Activated gamma-delta T cell treated with Interleukin-2 at 50 U/mL for 16 hours (primary cell): Measurements from ENCODE around the gene FAM20A.

ENCODE experiments used
- DNase-seq: peaks from one replicate; pipeline ENCODE4 v3.0.0-alpha.2; 2020

Gene FAM20A

DNA sequence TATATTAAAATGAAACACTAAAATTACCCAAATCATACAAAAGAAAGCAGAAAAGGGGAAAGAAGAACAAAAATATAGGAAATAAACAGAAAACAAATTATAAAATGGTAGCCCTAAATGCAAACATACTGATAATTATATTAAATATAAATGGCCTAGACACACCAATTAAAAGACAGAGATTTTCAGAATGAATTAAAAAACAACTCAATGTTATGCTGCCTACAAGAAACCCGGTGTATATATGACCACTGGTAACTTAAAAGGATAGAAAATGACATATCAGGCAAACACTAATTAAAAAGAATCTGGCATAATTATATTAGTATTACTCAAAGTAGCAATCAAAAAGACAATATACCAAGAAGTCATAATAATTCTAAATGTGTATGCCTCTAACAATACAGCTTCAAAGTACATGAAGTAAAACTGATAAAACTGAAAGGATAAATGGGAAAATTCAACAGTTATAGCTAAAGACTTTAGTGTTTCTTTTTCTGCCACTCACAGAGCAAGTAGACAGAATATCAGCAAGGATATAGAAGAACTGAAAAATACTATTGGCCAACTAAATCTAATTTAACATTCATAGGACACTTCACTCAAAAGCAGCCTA is 7.5 kb upstream of the FAM20A start:
- no peak for DNase-seq

DNA sequence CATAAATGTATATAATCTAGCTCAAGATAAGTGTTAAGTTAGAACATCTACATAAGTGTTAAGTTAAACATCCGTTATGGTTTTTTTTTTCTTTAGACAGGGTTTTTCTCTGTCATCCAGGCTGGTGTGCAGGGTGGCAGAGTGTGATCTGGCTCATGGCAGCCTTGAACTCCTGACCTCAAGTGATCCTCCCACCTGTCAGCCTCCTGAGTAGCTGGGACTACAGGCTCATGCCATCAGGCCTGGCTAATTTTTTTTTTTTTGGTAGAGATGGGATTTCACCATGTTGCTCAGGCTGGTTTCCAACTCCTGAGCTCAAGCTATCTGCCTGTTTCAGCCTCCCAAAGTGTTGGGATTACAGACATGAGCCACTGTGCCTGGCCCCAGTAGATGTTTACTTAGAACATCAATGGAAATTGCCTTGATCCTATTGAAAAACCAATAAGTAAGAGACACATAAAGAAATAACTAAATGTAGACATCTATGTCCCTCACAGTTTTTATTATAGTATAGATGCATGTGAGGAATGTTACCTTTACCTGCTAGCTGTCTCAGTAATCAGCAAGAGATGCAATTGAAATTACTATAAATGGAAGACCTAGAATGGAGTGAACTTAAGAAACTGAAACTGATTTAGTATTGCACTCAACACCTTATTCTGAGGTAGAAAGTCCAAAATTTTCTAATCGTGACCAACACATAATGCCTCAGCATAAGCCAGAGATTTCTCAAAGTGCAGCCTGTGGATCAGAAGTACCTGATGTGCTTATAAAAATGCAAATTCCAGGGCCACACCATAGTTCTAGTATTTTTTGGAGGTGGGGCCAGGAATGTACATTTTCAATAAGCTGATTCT is 5.5 kb upstream of the FAM20A start:
- DNase-seq = no peak

DNA sequence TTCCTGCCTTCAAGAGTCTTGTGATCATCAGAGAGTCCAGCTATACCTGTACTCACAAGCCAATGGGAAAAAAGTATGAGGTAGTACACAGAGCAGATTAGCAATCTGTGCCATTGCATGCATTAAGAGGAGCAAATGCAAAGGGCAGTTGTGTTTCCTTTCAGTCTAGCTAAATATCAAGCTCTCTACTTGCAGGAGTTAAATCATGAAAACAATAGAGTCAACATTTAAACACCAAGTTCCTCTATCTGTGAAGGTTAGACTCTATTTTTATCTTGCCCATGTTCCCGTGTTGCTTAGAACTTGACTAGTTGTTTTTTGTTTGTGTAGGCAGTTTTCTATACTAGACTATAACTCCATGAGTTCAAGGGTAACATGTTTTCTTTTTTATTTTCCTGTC is 4.7 kb upstream of the FAM20A start:
- DNase-seq = no peak

DNA sequence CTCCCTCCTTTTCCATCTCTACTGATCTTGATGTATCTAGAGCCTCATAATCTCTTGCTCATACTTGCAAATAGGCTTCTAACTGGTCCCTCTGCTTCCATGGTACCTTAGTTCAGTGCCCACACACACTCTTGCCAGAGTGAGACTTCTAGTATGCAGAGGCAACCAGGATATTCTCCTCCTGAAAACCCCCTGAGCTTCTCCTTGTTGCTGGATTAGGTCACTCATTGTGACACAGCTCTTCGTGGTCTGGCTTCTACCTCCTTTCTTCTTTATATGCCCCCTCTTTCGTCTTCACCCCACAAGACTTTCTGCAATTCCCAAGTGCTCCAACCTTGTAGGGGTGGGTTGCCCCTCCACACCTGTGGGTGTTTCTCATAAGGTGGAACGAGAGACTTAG is 2.5 kb upstream of the FAM20A start:
- no peak for DNase-seq

DNA sequence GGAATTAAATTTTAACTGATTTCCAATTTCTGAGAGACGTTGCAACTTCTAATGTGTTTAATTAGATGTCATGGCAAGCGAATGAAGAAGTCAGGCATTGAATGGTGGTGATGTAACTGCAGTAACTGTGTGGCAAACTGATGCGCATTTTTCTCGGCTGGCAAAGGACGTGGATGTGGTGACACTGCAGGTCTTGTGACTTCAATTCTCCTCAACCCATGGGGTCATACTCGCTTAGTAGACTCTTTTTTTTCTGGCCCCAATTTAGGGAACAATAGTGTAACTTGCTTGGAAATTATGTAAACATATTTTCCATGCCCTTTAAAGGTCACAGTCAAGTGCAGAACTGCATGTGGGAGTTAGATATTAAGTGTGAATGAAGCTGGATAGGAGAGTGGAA is 1.9 kb upstream of the FAM20A start:
- DNase-seq = no peak

DNA sequence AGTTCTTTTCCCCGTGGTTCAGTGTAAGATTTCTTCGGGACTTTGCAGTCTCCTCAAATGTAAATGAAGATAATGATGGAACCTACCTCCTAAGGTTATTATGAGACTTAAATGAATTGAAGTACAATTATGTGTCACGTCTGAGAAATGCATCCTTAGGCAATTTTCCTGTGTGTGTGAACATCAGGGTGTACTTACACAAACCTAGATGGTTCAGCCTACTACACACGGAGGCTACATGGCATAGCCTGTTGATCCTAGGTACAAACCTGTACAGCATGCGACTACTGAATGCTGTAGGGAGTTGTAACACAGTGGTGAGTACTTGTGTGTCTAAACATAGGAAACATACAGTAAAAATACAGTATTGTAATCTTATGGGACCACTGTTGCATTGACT is 1.1 kb upstream of the FAM20A start:
- no peak for DNase-seq

DNA sequence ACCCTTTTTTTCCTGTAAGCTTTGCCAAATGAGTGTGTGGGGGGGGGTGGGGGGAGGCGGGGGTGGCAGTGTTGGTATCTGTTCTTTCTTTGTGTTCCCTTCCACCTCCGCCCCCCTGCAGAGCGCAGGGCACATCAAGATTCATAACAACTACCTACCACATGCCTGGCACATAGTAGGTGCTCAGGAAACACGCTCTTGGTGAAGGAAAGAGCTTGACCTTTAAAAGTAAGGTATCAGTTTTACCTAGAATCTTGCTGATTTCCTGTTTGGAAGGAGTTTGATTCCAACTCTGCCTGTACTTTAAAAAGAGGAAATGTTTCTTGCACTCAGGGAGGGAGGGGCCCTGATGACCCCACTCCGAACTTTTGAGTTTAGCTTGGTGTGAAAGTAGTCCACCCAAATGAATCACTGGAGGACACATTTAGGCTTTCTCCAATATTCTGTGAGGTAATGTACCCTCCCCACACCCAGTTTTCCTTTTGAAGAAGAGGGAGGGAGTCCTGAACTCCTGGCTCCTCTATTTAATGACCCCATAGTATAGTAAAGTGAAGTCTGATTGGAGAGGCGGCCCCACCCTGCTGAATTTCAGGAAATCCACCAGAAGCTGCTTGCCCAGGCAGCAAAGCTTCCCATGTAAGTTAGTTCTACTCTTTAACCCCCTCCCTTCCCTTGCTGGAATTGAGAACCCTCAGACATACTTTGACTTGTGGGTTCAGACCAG is 560 bp upstream of the FAM20A start:
- DNase-seq = no peak

DNA sequence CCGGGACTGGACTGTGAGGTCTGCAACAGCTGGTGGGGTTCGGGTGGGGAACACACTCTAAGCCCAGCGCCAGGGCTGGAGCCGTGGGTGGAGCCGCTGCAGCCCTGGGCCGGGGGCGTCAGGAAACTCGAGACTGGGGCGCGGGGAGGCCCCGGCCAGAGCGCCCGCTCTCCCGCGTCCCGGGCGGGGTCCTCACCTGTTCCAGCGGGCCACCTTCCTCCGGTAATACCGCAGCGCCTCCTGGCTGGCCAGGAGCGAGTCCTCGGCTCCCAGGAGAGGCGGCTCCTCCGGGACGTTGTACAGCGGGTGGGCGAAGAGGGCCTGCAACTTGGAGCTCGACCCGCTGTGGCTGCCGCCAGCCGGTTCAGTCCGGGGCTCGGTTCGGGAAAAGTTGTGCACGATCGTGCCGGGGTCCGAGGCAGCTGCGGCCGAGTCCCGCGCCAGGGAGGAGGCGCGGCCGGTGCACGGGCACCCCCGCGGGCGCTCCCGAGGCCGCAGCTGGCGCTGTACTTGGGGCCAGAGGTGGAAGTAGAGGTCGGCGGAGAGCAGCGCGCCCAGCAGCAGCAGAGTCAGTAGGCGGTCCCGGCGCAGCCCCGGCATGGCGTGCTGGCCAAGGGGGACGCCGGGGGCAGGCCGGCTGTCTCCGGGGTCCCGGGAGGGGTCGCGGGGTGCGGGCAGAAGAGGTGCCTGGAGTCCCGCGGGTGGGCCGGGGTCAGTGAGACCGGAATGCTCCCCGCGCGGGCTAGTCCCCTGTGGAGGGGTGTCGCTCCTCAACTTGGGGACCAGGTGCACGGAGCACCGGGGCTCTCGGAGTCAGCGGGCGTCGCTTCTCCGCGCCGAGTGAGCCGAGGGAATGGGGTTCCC is 868 bp downstream of the FAM20A start:
- DNase-seq = no peak

DNA sequence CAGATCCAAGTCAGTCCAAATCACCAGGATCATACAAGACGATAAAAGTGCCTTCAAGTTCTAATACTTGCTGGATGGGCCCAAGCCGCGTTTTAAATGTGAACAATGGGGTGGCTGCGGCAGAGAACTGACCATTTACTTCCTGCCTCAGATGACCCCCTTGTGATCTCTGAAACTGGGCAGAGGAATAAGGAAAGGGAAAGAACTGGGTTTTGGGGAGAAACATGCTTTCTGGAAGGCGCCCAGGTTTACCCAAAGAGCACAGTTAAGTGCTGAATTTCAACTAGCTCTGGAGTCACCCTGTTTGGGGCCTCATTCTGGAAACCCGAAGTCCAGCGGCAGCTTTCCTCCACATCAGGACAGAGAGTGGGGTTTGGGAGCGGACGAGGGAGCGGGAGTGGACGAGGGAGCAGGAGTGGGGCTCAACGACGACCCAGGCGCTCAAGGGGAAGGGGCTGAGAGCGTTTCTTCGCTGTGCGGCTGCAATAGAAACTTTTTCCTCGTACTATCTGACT is 1.6 kb downstream of the FAM20A start:
- DNase-seq = no peak

DNA sequence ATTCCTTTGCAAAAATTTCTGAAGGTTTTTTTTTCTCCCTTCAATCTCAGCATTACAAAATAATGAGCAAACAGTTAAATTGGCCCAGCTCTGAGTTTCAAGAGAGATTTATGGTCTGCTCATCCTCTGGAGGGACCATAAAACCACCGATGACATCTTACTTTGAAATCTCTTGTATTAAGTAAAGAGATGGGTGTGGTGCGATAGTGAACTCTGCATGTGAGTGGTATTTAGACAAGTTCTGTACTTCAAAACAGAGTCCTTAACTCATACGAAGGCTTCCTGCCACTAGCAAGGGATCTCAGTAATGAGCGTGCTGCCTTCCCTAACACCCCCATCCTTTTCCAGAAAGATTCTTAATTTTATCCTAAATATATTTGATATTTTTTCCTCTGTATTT is 2.1 kb downstream of the FAM20A start:
- DNase-seq = no peak

DNA sequence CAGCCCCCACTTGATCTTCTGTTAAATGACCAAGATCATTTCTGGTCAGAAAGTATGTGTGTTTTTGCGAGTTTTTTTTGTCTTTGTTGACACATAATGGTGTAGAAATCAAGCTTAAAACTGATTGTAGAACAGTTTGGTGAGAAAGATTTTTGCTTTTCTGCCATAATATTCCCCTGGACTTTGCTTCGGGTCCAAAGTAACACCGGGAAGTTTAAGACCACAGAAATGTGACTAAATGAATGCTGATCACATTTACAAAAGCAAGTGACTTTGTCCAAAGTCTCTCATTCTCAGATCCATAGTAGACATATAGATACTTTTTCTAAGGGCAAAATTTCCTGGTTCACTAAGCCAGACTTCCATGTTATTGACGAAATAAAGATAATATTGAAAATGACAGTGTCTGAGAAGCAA is 2.6 kb downstream of the FAM20A start:
- DNase-seq = no peak

DNA sequence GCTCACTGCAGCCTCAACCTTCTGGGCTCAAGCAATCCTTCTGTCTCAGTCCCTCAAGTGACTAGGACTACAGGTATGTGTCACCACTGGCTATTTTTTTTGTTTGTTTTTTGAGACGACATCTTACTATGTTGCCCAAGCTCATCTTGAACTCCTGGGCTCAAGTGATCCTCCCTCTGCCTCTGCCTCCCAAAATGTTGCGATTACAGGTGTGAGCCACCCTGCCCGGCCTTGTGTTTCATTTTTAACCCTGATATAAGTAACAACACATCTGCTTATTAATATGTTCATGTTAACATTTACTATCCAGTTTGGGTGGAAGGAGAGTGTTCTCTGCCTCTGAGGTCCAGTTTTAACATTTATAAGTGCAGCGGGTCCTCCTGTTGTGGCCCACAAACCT is 3.1 kb downstream of the FAM20A start:
- no peak for DNase-seq

DNA sequence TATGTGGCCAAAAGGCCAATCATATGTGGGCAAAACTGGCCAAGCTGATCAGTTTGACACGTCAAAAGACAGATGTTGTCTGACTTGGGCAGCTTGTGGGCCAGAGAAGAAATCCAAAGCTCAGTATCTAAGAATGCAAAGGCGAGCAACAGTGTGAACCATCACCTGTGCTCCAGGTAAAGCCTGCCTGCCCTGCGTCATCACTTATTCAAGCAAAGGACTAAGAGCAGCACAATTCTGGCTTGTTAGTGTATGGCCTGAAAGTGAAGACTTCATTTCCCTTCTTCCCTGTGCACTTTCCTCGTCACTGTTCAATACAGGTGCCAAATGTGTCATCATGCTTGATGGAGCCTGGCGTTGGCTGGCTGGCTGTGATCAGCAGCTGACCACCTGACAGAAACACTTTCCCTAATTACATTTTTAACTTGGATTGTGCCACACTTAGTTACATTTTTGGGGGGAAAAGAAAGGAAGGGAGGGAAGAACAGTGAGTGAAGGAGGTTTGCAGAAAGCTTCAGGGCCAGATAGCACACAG is 4.7 kb downstream of the FAM20A start:
- no peak for DNase-seq

DNA sequence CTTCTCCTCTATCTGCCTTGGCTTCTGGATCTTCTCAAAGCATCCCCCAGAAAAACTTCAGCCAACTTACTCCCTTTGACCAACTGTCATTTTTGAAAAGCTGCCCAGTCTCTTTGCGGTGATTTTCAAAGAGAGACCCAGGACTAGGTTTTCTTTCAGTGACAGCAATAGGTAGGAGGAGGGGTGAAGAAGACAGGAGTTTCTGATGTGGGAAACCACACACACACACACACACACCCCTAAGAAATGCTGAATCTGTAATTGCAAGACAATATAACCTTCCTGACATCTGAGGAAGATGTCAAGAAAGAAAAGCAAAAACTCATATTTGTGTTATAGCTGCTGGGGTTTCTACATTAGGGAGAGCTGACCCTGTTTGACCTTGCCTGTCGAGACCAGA is 5.2 kb downstream of the FAM20A start:
- no peak for DNase-seq

DNA sequence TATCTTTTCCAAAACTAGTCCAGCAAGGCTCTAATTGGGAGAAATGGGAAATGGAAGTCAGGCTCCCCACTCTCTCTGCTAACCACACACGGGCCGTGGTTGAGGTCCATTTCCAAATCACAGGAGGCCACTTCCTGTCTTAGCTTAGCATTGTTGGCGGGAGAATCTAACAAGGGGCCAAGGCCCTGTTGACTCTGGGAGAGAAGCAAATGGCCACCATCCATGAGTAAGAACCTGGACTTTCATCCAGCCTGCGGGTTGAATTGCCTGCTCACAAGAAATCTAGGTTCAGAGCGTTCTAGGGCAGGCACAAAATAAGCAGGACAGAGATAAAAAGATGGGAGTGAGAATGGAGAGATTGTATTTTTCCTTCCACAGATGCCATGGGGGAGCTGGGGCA is 5.7 kb downstream of the FAM20A start:
- DNase-seq = no peak

DNA sequence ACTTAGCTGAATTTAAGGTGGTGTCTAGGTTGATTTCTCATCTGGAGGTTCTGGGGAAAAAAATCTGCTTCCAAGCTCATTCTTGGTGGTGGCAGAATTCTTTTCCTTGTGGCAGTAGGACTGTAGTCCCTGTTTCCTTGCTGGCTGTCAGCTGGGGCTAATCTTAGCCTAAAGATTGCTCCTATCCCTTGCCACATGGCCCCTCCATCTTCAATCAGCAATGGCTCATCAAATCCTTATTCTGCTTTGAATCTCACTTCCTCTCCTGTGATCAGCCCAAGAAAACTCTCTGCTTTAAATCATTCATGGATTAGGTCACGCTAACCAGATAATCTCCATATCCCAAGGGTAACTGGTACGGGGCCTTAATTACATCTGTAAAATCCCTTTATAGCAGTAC is 6.6 kb downstream of the FAM20A start:
- DNase-seq = no peak

DNA sequence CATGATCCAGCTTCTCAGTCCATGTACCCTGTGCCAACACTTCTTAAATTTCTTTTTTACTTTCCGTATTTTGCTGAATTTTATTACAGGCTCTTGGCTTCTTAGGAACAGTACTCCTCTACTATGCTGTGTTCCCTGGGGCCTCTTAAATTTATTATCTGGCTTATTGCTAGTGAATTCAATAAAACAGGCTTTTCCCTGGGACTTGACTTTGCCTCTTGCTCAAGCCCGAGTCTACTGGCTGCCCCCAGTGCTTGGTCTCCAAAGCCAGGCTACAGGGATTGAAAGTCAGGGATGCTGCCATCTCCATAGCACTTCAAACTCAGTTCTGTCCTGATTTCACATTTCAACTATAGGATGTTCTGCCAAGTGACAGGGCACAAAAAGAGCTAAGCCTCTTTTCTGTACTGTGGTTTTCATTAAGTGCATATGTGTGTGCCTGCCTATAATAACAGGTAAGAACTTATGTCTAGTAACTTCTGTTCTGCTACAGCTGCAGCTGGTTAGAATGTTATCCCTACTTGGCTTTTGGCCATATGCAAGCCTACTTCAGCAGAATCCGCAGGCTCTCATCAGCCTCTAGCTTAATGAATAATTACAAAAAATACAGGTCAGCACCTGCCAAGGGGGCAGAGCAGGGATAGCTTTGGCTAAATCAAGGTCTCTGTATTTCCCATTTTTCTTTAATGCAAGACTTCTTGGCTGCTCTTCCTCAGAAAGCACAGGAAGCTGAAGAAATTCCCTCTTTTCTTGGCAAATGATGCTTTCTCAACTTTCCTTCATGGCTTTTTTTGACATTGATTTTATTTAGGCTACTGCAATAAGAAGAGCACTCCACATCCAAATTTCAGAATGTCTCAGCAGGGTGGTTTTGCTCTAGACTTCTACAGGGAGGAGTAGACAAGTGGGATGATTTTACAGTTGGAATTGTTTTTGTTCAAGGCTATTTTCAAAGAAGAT is 8.2 kb downstream of the FAM20A start:
- no peak for DNase-seq

DNA sequence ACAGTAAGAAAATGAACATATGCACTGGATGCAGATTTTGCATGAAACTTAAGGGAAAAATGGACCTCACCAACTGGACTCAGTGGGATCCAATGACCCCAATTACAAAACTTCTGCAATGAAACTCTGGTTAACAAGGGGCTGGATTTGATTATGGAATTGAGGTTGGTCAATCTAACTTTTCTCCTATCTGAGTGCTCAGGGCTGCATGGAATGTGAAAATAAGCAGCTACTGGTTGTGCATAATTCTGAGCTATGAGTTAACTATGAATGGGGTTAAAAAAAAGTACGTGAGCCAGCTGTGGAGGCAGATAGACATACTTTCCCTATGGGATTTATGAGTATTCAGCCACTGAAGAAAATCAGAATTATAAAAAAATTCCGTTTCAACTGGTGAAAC is 9.2 kb downstream of the FAM20A start:
- no peak for DNase-seq

DNA sequence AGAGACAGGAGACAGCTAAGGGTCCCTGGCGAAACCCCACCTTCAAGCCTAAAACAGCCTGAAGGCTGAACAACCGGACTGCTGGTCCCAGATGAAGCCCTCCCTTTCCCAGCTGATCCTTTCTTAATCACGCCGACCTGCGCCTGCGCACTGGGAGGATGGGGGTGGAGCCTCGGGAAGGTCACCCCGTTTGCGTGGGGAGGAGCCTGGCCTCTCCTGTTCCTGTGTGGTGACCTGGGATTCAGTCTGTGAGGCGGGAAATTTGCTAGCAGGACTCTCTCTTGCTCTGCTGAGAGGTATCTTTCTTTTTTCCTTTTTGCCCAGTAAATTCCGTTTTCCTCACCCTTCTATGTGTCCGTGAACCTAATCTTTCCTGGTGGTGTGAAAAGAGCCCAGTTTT is 9.6 kb downstream of the FAM20A start:
- no peak for DNase-seq

DNA sequence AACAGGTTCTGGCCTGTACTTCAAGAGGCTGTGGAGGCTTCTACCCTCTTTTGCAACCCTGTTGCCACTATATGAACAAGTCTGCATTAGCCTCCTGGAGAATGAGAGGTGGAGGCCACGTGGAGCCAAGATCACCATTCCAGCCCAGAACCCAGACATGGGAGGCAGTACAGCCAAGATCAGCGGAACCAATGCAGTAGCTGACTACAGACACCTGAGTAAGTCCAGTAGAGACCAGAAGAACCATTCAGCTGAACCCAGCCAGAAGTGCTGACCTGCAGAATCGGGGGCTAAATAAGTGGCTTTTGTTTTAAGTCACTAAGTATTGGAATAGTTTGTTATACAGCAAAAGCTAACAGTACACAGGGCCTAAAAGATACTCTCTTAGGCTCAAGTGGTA is 12.1 kb downstream of the FAM20A start:
- no peak for DNase-seq

DNA sequence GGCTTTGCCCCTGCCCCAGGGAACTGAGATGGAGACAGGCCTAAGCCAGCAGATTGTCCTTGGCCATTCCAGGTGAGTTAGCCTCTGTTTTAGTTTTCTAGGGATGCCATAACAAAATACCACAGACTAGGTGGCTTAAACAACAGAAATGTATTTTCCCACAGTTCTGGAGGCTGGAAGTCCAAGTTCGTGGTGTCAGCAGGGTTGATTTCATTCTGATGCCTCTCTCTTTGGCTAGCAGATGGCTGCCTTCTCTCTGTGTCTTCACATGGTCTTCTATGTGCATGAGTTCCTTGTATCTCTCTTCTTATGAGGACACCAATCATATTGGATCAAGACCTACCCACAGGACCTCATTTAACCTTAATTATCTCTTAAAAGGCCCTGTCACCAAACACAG is 12.8 kb downstream of the FAM20A start:
- no peak for DNase-seq
